OCI-LY3 (cell line): Measurements from ENCODE around the gene ATP2C2.
A peak's percentile ranks its signal among the peaks of the same experiment; 100 is the strongest.

ENCODE experiments used
- H2AFZ ChIP-seq: fragments of 200-600, 300-600 bp; shearing (Covaris generic); 2 replicates; pipeline ENCODE4 v1.6.0; 2014; ENCODE audit warnings: antibody characterized with exemption, low read depth, low read length
- H3K27ac ChIP-seq: fragments of 200-600, 300-600 bp; sonication (generic); 2 replicates; pipeline ENCODE4 v1.5.1; 2014; ENCODE audit warnings: mild to moderate bottlenecking, low read length, moderate library complexity, mixed read lengths
- H3K27me3 ChIP-seq: fragments of 200-600, 300-600 bp; sonication (generic); 2 replicates; pipeline ENCODE4 v1.6.1; 2014; ENCODE audit warnings: low read depth, low read length, mixed read lengths
- H3K36me3 ChIP-seq: fragments of 200-600, 300-600 bp; sonication (generic); replicated peaks from 2 replicates; pipeline ENCODE3; 2014; ENCODE audit warnings: low read depth, low read length, mixed read lengths
- H3K4me1 ChIP-seq: fragments of 300-600, 200-600 bp; sonication (generic); 2 replicates; pipeline ENCODE4 v1.6.1; 2014; ENCODE audit warnings: low read length, mixed read lengths
- H3K4me2 ChIP-seq: fragments of 200-600, 300-600 bp; sonication (generic); 2 replicates; pipeline ENCODE4 v1.6.1; 2014; ENCODE audit warnings: low read length, mixed read lengths
- H3K4me3 ChIP-seq: fragments of 300-600, 200-600 bp; sonication (generic); 2 replicates; pipeline ENCODE4 v1.5.1; 2014; ENCODE audit warnings: antibody characterized with exemption, mild to moderate bottlenecking, low read length, moderate library complexity
- H3K79me2 ChIP-seq: fragments of 300-600, 200-600 bp; shearing (Covaris generic); 2 replicates; pipeline ENCODE4 v1.6.1; 2014; ENCODE audit warnings: mild to moderate bottlenecking, low read length, mixed read lengths
- H3K9ac ChIP-seq: fragments of 300-600, 200-600 bp; shearing (Covaris generic); 2 replicates; pipeline ENCODE4 v1.6.0; 2014; ENCODE audit warnings: mild to moderate bottlenecking, low read length, moderate library complexity
- H3K9me3 ChIP-seq: fragments of 200-600, 300-600 bp; shearing (Covaris generic); 2 replicates; pipeline ENCODE4 v1.6.1; 2014; ENCODE audit warnings: low read length, mixed read lengths; ENCODE audit not compliant: insufficient read depth
- H4K20me1 ChIP-seq: fragments of 200-600, 300-600 bp; sonication (generic); 2 replicates; pipeline ENCODE4 v1.6.1; 2016; ENCODE audit warnings: low read length, mixed read lengths; ENCODE audit not compliant: insufficient read depth
- EZH2phosphoT487 ChIP-seq: fragments of 200-600 bp; shearing (Covaris generic); IDR thresholded peaks from 2 replicates; pipeline ENCODE4 v1.6.1; 2018; ENCODE audit warnings: antibody characterized with exemption, mixed run types, low read depth
- TF ChIP-seq, protein P1 (sequence below): fragments of 200-600, 300-600 bp; sonication (generic); IDR thresholded peaks from 2 replicates; pipeline ENCODE4 v1.5.1; 2014; ENCODE audit warnings: antibody characterized with exemption, low read length, low read depth

Gene ATP2C2

DNA sequence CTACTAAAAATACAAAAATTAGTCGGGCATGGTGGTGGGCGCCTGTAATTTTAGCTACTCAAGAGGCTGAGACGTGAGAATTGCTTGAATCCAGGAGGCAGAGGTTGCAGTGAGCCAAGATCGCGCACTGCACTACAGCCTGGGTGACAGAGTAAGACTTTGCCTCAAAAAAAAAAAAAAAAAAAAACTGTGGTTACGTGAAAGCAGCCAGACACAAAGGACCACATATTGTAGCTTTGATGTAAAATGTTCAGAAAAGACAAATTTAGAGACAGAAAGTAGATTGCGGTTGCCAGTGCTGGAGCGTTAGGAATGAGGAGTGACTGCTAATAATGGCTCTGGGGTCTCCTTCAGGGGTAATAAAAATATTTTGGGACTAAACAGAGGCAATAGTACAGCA is 140.2 kb downstream of the ATP2C2 start:
- H3K27me3 ChIP-seq, result no peaks in the 10 kb centered on the region
- H3K27ac ChIP-seq, result no peak overlapping the region
- no peaks in the 10 kb centered on the region for H4K20me1 ChIP-seq
- no peaks in the 10 kb centered on the region for H3K36me3 ChIP-seq
- TF ChIP-seq, protein P1, sequence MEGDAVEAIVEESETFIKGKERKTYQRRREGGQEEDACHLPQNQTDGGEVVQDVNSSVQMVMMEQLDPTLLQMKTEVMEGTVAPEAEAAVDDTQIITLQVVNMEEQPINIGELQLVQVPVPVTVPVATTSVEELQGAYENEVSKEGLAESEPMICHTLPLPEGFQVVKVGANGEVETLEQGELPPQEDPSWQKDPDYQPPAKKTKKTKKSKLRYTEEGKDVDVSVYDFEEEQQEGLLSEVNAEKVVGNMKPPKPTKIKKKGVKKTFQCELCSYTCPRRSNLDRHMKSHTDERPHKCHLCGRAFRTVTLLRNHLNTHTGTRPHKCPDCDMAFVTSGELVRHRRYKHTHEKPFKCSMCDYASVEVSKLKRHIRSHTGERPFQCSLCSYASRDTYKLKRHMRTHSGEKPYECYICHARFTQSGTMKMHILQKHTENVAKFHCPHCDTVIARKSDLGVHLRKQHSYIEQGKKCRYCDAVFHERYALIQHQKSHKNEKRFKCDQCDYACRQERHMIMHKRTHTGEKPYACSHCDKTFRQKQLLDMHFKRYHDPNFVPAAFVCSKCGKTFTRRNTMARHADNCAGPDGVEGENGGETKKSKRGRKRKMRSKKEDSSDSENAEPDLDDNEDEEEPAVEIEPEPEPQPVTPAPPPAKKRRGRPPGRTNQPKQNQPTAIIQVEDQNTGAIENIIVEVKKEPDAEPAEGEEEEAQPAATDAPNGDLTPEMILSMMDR, result no peak
- no peak for TF ChIP-seq EZH2phosphoT487
- peak overlapping the region; percentile 97 for H3K4me2 ChIP-seq
- peaks cover 18% of the 10 kb centered on the region; the same call in 1 of the 2 replicates for H3K79me2 ChIP-seq
- no peaks in the 10 kb centered on the region for H3K9me3 ChIP-seq
- no peak overlapping the region for H3K4me3 ChIP-seq
- H3K4me1 ChIP-seq, result peaks cover 67% of the 10 kb centered on the region
- H3K9ac ChIP-seq, result no peak overlapping the region
- H2AFZ ChIP-seq, result no peak overlapping the region

DNA sequence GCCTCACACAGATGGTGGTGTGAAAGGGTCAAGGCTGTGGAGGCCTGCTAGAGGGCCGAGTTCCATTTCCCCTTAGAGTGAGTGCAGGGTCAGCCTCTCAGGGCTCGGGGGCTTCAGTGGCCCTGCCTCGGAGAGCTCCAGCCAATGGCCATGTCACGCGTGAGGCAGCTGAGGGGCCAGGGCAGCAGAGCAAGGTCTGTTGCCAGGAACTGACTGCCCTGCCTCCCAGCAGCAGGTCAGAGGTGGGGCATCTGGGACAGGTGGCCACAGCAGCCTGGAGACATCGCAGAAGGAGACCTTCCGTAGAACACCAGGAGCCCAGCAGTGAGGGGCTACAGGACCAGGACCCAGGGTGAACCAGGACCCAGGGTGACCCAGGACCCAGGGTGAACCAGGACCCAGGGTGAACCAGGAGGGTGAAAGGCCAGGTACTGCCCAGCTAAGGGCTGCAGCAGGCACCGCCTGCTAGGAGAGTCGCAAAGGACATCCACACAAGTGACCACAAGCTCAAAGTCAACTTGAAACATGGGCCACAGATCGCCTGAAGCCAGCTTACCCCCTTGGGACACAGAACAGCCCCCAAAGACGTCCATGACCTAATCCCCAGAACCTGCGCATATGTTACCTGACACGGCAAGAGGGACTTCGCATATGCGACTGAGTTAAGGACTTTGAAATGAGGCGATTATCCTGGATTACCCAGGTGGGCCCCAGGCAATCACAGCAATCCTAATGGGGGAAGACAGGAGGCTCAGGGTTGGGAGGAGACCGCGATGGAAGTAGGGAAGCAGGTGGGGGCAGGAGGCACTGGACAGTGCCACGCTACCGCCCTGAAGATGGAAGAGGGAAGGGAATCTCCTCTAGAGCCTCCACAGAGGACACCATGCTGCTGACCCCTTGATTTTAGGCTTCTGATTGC is 141.0 kb downstream of the ATP2C2 start:
- Histone ChIP-seq H3K4me1 (peaks cover 70% of the 10 kb centered on the region), H3K36me3 (no peaks in the 10 kb centered on the region), H3K4me3 (no peak overlapping the region), H4K20me1 (no peaks in the 10 kb centered on the region), H3K9ac (no peak overlapping the region), H2AFZ (no peak overlapping the region), H3K9me3 (no peaks in the 10 kb centered on the region), H3K27ac (no peak overlapping the region), H3K4me2 (no peak overlapping the region), H3K79me2 (peaks cover 12% of the 10 kb centered on the region; the same call in 1 of the 2 replicates), H3K27me3 (no peaks in the 10 kb centered on the region)
- TF ChIP-seq, protein P1, result no peak
- TF ChIP-seq EZH2phosphoT487, result no peak

DNA sequence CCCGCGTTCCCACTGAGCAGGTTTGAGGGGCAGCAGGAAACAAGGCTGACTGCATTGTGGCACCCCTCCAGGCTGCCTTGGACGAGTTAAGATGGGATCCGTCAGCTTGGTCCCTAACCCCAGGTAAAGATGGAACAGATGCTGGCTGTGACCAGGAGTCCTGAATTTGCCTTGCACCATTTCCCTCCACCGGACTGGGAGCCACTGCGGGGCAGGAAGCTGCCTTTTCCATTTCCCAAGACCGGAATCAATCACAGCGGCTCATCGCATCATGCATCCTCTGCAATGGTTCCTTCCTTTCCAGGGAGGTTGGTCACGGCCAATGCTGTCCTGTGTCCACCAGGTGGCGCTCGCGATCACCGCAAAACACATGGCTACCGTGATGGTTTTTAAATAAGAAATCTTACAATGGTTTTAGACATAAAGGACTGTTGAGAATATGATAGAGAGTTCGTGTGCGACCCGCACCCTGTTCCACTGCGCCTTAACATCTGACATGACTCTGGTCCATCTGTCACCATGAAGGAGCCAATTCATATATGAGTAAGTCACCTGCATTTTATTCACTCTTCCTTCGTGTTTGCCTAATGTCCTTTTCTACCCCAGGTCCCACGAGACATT is 143.0 kb downstream of the ATP2C2 start:
- Histone ChIP-seq H3K27ac (no peak overlapping the region; the same call in 1 of the 2 replicates), H3K4me3 (peak overlapping the region; percentile 72), H2AFZ (peak overlapping the region; percentile 87), H3K36me3 (no peaks in the 10 kb centered on the region), H3K9ac (peak overlapping the region; percentile 47; the same call in 1 of the 2 replicates), H3K9me3 (no peaks in the 10 kb centered on the region), H4K20me1 (no peaks in the 10 kb centered on the region), H3K4me1 (peaks cover 76% of the 10 kb centered on the region), H3K27me3 (no peaks in the 10 kb centered on the region), H3K79me2 (no peaks in the 10 kb centered on the region), H3K4me2 (peak overlapping the region; percentile 85)
- TF ChIP-seq, protein P1, result peak; percentile 91
- TF ChIP-seq EZH2phosphoT487, result no peak

DNA sequence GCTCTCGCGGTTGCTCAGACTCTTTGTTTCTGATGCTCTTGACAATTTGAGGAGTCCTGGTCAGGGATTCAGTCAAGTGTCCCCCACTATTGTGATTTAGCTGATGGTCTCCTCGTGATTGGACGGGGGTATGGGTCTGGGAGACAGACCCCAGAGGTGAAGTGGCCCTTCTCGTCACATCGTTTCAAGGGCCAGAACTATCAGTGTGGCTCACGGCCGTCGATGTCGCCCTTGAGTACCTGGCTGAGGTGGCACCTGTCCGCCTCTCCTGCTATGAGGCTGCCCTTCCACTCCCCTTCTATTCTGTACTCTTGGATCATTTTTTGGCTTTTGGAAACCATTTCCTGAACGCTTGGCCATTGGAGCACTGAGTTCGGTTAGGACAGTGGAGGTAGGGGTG is 143.5 kb downstream of the ATP2C2 start:
- H3K79me2 ChIP-seq, result no peaks in the 10 kb centered on the region
- H3K9me3 ChIP-seq, result no peaks in the 10 kb centered on the region
- H3K27ac ChIP-seq, result no peak overlapping the region; the same call in 1 of the 2 replicates
- peak overlapping the region; percentile 85 for H3K4me2 ChIP-seq
- TF ChIP-seq, protein P1, result no peak
- no peak for TF ChIP-seq EZH2phosphoT487
- H4K20me1 ChIP-seq, result no peaks in the 10 kb centered on the region
- peaks cover 71% of the 10 kb centered on the region for H3K4me1 ChIP-seq
- H3K9ac ChIP-seq, result peak overlapping the region; percentile 47; the same call in 1 of the 2 replicates
- H3K27me3 ChIP-seq, result no peaks in the 10 kb centered on the region
- H3K36me3 ChIP-seq, result no peaks in the 10 kb centered on the region
- peak overlapping the region; percentile 72 for H3K4me3 ChIP-seq
- peak overlapping the region; percentile 67; the same call in 1 of the 2 replicates for H2AFZ ChIP-seq
